GM12878 (cell line): ENCODE data around the gene DPM1.
A peak's percentile ranks its signal among the peaks of the same experiment; 100 is the strongest.

Experiments used
- CBFB ChIP-seq: IDR thresholded peaks from 2 replicates; pipeline ENCODE4 v1.6.1; 2016; ENCODE audit warnings: antibody characterized with exemption, low read depth
- GABPA ChIP-seq: IDR thresholded peaks from 2 replicates; pipeline ENCODE4 v1.6.1; 2014; ENCODE audit warnings: antibody characterized with exemption, low read depth, mild to moderate bottlenecking, inconsistent platforms
- MYC ChIP-seq: IDR thresholded peaks from 2 replicates; pipeline ENCODE4 v1.6.1; 2011; ENCODE audit warnings: mild to moderate bottlenecking, low read length, moderate library complexity, inconsistent platforms; ENCODE audit not compliant: insufficient read depth, insufficient replicate concordance, insufficient read length, severe bottlenecking
- PAX5 ChIP-seq: IDR thresholded peaks from 2 replicates; pipeline ENCODE4 v1.6.1; 2011; ENCODE audit warnings: low read depth, low read length, borderline replicate concordance
- POLR2A ChIP-seq: IDR thresholded peaks from 2 replicates; pipeline ENCODE4 v1.6.1; 2011; ENCODE audit warnings: low read depth, mild to moderate bottlenecking, low read length
- POLR2AphosphoS5 ChIP-seq: IDR thresholded peaks from 2 replicates; pipeline ENCODE4 v1.6.1; 2011; ENCODE audit warnings: mild to moderate bottlenecking, low read length, inconsistent platforms
- SIN3A ChIP-seq: IDR thresholded peaks from 2 replicates; pipeline ENCODE4 v1.6.1; 2012; ENCODE audit warnings: low read depth, low read length, improper control_type of control experiment
- SMAD1 ChIP-seq: fragments of 450-650 bp; IDR thresholded peaks from 2 replicates; pipeline ENCODE4 v1.6.1; 2018; ENCODE audit warnings: mild to moderate bottlenecking, low read depth; ENCODE audit not compliant: partially characterized antibody
- SMARCA5 ChIP-seq: fragments of 450-650 bp; IDR thresholded peaks from 2 replicates; pipeline ENCODE4 v1.6.1; 2017; ENCODE audit warnings: mild to moderate bottlenecking
- TF ChIP-seq, protein P1 (sequence below): fragments of 450-650 bp; IDR thresholded peaks from 2 replicates; pipeline ENCODE4 v1.6.1; 2016; ENCODE audit warnings: mild to moderate bottlenecking
- TF ChIP-seq, protein P2 (sequence below), 3 experiments: IDR thresholded peaks in 2 of 3; conservative IDR thresholded peaks in 1 of 3; 2 replicates each; pipeline ENCODE4 v1.5.1; 2011; ENCODE audit warnings: low read depth in 3 of 3, low read length in 3 of 3, mild to moderate bottlenecking in 3 of 3, control low read depth in 2 of 3, moderate library complexity in 2 of 3, inconsistent platforms in 1 of 3, mixed read lengths in 1 of 3; ENCODE audit not compliant: control insufficient read depth in 2 of 3, insufficient read depth in 1 of 3; ENCODE audit errors: extremely low read depth in 1 of 3
- TF ChIP-seq, protein P3 (sequence below): IDR thresholded peaks from 2 replicates; pipeline ENCODE4 v1.6.1; 2011; ENCODE audit warnings: borderline replicate concordance, low read depth, mild to moderate bottlenecking, moderate library complexity, low read length; ENCODE audit not compliant: insufficient read depth, poor library complexity, severe bottlenecking

DNA sequence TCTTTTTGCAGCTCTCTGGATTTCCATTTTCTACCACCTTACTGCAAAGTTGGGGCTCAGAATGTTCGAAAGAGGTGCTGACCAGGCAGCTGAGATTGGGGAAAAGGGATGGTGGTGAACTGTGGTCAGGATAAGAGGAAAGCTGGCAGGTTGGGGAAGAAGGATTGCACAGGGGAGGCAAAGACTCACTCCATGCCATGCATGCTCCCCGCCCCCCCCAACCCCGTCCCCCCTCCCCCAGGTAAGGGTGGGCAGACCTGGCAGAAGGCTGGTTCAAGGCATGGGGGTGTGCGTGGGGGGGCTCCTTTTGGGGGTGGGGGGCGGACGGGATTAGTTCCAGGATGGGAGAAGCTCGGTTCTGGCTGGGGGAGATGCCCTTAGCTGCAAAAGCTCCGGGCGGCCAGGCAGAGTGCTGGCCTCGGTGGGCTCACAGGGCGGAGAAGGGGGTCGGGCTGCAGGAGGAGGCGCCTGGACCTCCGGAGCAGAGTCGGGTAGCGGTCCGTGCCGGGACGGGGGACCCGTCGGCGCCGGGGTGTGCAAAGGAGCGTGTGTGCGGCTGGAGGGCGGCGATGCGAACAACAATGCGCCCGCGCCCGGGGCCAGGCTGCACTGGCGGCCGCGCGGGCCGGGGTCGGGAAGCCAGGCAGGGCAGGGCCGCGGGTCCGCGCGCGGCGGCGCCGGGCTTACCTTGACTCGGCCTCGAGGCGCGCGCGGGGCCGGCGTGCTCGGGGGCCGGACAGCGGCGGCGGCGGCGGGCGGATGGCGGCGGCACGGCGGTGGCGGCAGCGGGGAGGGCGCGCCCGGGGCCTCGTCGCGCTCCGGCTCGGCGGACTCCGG lies 28.0 kb downstream of the DPM1 start:
- TF ChIP-seq CBFB (no peak), POLR2A (peak; percentile 48; the same call in 1 of the 2 replicates), SMAD1 (no peak), PAX5 (no peak), POLR2AphosphoS5 (no peak; the same call in 1 of the 2 replicates), SIN3A (no peak), MYC (no peak), GABPA (no peak), SMARCA5 (0 out of 2 replicates have a peak, but pooled peaks have one; percentile 29)
- TF ChIP-seq, protein P1, sequence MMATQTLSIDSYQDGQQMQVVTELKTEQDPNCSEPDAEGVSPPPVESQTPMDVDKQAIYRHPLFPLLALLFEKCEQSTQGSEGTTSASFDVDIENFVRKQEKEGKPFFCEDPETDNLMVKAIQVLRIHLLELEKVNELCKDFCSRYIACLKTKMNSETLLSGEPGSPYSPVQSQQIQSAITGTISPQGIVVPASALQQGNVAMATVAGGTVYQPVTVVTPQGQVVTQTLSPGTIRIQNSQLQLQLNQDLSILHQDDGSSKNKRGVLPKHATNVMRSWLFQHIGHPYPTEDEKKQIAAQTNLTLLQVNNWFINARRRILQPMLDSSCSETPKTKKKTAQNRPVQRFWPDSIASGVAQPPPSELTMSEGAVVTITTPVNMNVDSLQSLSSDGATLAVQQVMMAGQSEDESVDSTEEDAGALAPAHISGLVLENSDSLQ: no peak
- TF ChIP-seq, protein P2, sequence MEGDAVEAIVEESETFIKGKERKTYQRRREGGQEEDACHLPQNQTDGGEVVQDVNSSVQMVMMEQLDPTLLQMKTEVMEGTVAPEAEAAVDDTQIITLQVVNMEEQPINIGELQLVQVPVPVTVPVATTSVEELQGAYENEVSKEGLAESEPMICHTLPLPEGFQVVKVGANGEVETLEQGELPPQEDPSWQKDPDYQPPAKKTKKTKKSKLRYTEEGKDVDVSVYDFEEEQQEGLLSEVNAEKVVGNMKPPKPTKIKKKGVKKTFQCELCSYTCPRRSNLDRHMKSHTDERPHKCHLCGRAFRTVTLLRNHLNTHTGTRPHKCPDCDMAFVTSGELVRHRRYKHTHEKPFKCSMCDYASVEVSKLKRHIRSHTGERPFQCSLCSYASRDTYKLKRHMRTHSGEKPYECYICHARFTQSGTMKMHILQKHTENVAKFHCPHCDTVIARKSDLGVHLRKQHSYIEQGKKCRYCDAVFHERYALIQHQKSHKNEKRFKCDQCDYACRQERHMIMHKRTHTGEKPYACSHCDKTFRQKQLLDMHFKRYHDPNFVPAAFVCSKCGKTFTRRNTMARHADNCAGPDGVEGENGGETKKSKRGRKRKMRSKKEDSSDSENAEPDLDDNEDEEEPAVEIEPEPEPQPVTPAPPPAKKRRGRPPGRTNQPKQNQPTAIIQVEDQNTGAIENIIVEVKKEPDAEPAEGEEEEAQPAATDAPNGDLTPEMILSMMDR (IDR thresholded peaks at IDR 0.05 in 2 of 3, conservative IDR thresholded peaks at IDR 0.05 in 1 of 3; ENCODE audit: control insufficient read depth in 2 of 3, extremely low read depth in 1 of 3, insufficient read depth in 1 of 3, low read depth in 3 of 3, low read length in 3 of 3): no peak
- TF ChIP-seq, protein P3, sequence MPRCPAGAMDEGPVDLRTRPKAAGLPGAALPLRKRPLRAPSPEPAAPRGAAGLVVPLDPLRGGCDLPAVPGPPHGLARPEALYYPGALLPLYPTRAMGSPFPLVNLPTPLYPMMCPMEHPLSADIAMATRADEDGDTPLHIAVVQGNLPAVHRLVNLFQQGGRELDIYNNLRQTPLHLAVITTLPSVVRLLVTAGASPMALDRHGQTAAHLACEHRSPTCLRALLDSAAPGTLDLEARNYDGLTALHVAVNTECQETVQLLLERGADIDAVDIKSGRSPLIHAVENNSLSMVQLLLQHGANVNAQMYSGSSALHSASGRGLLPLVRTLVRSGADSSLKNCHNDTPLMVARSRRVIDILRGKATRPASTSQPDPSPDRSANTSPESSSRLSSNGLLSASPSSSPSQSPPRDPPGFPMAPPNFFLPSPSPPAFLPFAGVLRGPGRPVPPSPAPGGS: no peak
